Progenitor cell of endocrine pancreas (in vitro differentiated cells): Measurements from ENCODE around the gene SLC25A21. TPM values are rescaled to one million over a fixed set of nuclear protein-coding genes. Genes with fewer than 3 reads are reported as not detected.
"Not testable (repeated sequence)": the region's sequence is repeated elsewhere in the genome, so short reads cannot be mapped to it uniquely, and the experiment has no call there.

Experiments
- DNase-seq: peaks from one replicate; pipeline ENCODE4 v3.0.0; 2021; ENCODE audit warnings: low spot score; ENCODE audit not compliant: unreplicated experiment
- H3K27ac Mint-ChIP-seq: 2 replicates; pipeline ENCODE4 v1.8.0; 2021; ENCODE audit warnings: mild to moderate bottlenecking, moderate library complexity, mixed read lengths
- H3K27me3 Mint-ChIP-seq: 2 replicates; pipeline ENCODE4 v1.8.0; 2021; ENCODE audit warnings: mixed read lengths
- H3K36me3 Mint-ChIP-seq: 2 replicates; pipeline ENCODE4 v1.8.0; 2022; ENCODE audit warnings: mixed read lengths; ENCODE audit not compliant: insufficient read depth
- H3K4me1 Mint-ChIP-seq: 2 replicates; pipeline ENCODE4 v1.8.0; 2021; ENCODE audit warnings: low read depth, mixed read lengths
- H3K4me3 Mint-ChIP-seq: 2 replicates; pipeline ENCODE4 v1.8.0; 2021; ENCODE audit warnings: low read depth, mild to moderate bottlenecking, moderate library complexity, mixed read lengths
- H3K9me3 Mint-ChIP-seq: 2 replicates; pipeline ENCODE4 v1.8.0; 2021; ENCODE audit warnings: low read depth, mixed read lengths
- CTCF ChIP-seq: fragments of 200-600 bp; sonication (generic); IDR thresholded peaks from one replicate; pipeline ENCODE4 v1.5.0; 2021; ENCODE audit warnings: antibody characterized with exemption, mild to moderate bottlenecking; ENCODE audit not compliant: unreplicated experiment
- total RNA-seq: library from RNA; stranded (reverse); gene quantifications from 2 replicates; pipeline ENCODE4 v1.2.1, GENCODE V29; 2021

SLC25A21 gene
- total RNA-seq, 1 donor from 2014 or later, result 2.5 TPM

- Mint-ChIP-seq H3K9me3 (no peaks in the 10 kb centered on the region), H3K4me3 (peak overlapping the region; percentile 91), H3K27me3 (no peaks in the 10 kb centered on the region), H3K27ac (peak overlapping the region; percentile 98), H3K36me3 (no peaks in the 10 kb centered on the region), H3K4me1 (peaks cover 16% of the 10 kb centered on the region)
- no peak for DNase-seq
- TF ChIP-seq CTCF, result no peak
Measured at GRCh38 chr14:37198273-37198598, 25.8 kb upstream of the SLC25A21 start.

- peak within 1 kb of the TSS; percentile 91 for H3K4me3 Mint-ChIP-seq
- H3K27ac Mint-ChIP-seq, result peak within 1 kb of the TSS; percentile 98
- DNase-seq, result peak; percentile 67
- H3K4me1 Mint-ChIP-seq, result peaks cover 16% of the 10 kb centered on the region
- H3K9me3 Mint-ChIP-seq, result no peaks in the 10 kb centered on the region
- TF ChIP-seq CTCF, result peak; percentile 43
- no peaks in the 10 kb centered on the region for H3K27me3 Mint-ChIP-seq
- H3K36me3 Mint-ChIP-seq, result no peaks in the 10 kb centered on the region
Measured at GRCh38 chr14:37197421-37198272, 25.2 kb upstream of the SLC25A21 start, which contains the start of gene MIPOL1. Gene MIPOL1, plus strand, starts transcription at chr14:37197937. Its CDS starts 49,952 bp downstream, at chr14:37247889.

- H3K9me3 Mint-ChIP-seq, result no peaks in the 10 kb centered on the region
- H3K4me3 Mint-ChIP-seq, result peak overlapping the region; percentile 91
- H3K36me3 Mint-ChIP-seq, result no peaks in the 10 kb centered on the region
- TF ChIP-seq CTCF, result no peak
- peaks cover 16% of the 10 kb centered on the region for H3K4me1 Mint-ChIP-seq
- H3K27me3 Mint-ChIP-seq, result peaks cover 3% of the 10 kb centered on the region
- DNase-seq, result no peak
- peak overlapping the region; percentile 98 for H3K27ac Mint-ChIP-seq
Measured at GRCh38 chr14:37196604-37197420, 24.4 kb upstream of the SLC25A21 start.

DNA sequence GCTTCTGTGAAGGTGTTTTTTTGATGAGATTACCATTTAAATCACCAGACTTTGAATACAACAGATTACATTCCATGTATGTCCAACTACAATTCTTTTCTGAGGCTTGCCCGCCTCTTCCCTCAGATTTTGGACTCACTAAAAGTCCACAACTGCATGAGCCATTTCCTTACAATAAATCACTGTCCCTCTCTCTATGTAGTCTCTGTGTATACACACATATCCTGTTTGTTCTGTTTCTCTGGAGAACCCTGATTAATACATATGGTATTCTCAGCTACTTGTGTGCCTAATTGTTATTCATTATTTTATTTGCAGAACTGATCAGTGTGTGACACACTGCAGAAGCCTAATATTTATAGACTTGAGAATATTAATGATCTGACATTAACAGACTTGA lies 22.9 kb upstream of the SLC25A21 start:
- Mint-ChIP-seq H3K27ac (peak overlapping the region; percentile 2), H3K36me3 (no peaks in the 10 kb centered on the region), H3K4me1 (peaks cover 10% of the 10 kb centered on the region), H3K27me3 (peaks cover 8% of the 10 kb centered on the region), H3K4me3 (no peak overlapping the region), H3K9me3 (no peaks in the 10 kb centered on the region)
- no peak for DNase-seq
- TF ChIP-seq CTCF, result no peak

DNA sequence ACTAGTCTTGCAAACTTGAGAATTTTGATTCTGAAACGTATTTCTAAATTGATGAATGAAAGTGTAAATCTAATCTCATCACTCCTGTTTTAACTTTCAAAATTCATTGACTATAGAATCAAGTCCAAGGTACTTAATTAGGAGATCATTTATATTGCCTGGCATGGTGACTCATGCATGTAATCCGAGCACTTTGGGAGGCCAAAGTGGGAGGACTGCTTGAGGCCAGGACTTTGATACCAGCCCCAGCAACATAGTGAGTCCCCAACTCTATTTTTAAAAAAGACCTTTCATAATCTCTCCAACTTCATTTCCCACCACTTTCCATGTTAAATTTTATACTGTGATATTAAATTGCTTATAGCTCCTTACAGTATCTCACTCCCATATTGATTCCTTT lies 22.3 kb upstream of the SLC25A21 start:
- Mint-ChIP-seq H3K4me1 (peaks cover 7% of the 10 kb centered on the region), H3K27me3 (peaks cover 9% of the 10 kb centered on the region), H3K4me3 (no peak overlapping the region), H3K9me3 (no peaks in the 10 kb centered on the region), H3K36me3 (no peaks in the 10 kb centered on the region), H3K27ac (no peak overlapping the region)
- DNase-seq, result no peak
- no peak for TF ChIP-seq CTCF

DNA sequence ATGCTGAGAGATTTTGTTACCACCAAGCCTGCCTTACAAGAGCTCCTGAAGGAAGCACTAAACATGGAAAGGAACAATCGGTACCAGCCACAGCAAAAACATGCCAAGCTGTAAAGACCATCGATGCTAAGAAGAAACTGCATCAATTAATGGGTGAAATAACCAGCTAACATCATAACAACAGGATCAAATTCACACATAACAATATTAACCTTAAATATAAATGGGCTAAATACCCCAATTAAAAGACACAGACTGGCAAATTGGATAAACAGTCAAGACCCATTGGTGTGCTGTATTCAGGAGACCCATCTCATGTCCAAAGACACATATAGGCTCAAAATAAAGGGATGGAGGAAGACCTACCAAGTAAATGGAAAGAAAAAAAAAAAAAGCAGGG lies 17.3 kb upstream of the SLC25A21 start:
- H3K36me3 Mint-ChIP-seq, H3K9me3 Mint-ChIP-seq, H3K4me3 Mint-ChIP-seq, H3K4me1 Mint-ChIP-seq, DNase-seq, H3K27ac Mint-ChIP-seq: not testable (repeated sequence)
- peaks cover 13% of the 10 kb centered on the region for H3K27me3 Mint-ChIP-seq

DNA sequence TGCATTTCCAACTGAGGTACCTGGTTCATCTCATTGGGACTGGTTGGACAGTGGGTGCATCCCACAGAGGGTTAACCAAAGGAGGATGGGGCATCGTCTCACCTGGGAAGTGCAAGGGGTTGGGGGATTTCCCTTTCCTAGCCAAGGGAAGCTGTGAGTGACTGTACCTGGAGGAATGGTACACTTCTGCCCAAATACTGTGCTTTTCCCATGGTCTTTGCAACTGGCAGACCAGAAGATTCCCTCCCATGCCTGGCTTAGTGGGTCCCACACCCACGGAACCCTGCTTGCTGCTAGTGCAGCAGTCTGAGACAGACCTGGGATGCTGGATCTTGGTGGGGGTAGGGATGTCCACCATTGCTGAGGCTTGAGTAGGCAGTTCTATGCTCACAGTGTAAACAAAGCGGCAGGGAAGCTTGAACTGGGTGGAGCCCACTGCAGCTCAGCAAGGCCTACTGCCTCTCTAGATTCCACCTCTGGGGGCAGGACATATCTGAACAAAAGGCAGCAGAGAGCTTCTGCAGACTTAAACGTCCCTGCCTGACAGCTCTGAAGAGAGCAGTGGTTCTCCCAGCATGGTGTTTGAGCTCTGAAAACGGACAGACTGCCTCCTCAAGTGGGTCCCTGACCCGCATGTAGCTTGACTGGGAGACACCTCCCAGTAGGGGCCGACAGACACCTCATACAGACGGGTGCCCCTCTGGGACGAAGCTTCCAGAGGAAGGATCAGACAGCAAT lies 15.6 kb upstream of the SLC25A21 start:
- not testable (repeated sequence) for DNase-seq, H3K9me3 Mint-ChIP-seq, H3K4me3 Mint-ChIP-seq, H3K27ac Mint-ChIP-seq, H3K36me3 Mint-ChIP-seq, H3K4me1 Mint-ChIP-seq
- H3K27me3 Mint-ChIP-seq, result peaks cover 13% of the 10 kb centered on the region
